Ishikawa (cell line): ENCODE results near the gene PDE5A.

Experiments
- CEBPB ChIP-seq: IDR thresholded peaks from 2 replicates; pipeline ENCODE4 v1.6.1; 2012
- CREB1 ChIP-seq: IDR thresholded peaks from 2 replicates; pipeline ENCODE4 v1.6.1; 2012; ENCODE audit warnings: low read depth
- EGR1 ChIP-seq: IDR thresholded peaks from 2 replicates; pipeline ENCODE4 v1.6.1; 2012
- EP300 ChIP-seq: IDR thresholded peaks from 2 replicates; pipeline ENCODE4 v1.6.1; 2012; ENCODE audit warnings: borderline replicate concordance
- FOXM1 ChIP-seq: IDR thresholded peaks from 2 replicates; pipeline ENCODE4 v1.6.1; 2012; ENCODE audit warnings: low read depth, borderline replicate concordance
- NFIC ChIP-seq: IDR thresholded peaks from 2 replicates; pipeline ENCODE4 v1.6.1; 2012
- RAD21 ChIP-seq: IDR thresholded peaks from 2 replicates; pipeline ENCODE4 v1.6.1; 2012; ENCODE audit warnings: low read depth
- REST ChIP-seq: IDR thresholded peaks from 2 replicates; pipeline ENCODE4 v1.6.1; 2012; ENCODE audit warnings: low read depth, mild to moderate bottlenecking
- TAF1 ChIP-seq: IDR thresholded peaks from 2 replicates; pipeline ENCODE4 v1.6.1; 2012; ENCODE audit warnings: low read depth, mild to moderate bottlenecking
- TCF12 ChIP-seq: IDR thresholded peaks from 2 replicates; pipeline ENCODE4 v1.6.1; 2012; ENCODE audit warnings: low read depth
- TEAD4 ChIP-seq: IDR thresholded peaks from 2 replicates; pipeline ENCODE4 v1.6.1; 2012
- YY1 ChIP-seq: IDR thresholded peaks from 2 replicates; pipeline ENCODE4 v1.6.1; 2012; ENCODE audit warnings: low read depth
- ZBTB7A ChIP-seq: IDR thresholded peaks from 2 replicates; pipeline ENCODE4 v1.6.1; 2012; ENCODE audit warnings: low read depth
- TF ChIP-seq, protein P1 (sequence below): IDR thresholded peaks from 2 replicates; pipeline ENCODE4 v1.6.1; 2012
- TF ChIP-seq, protein P2 (sequence below): IDR thresholded peaks from 2 replicates; pipeline ENCODE4 v1.6.1; 2012

Gene PDE5A

GRCh38 chr4:119581190-119581873 lies 47.3 kb downstream of the PDE5A start:
- no peak for TF ChIP-seq EP300
- TF ChIP-seq NFIC = no peak
- no peak for TF ChIP-seq ZBTB7A

DNA sequence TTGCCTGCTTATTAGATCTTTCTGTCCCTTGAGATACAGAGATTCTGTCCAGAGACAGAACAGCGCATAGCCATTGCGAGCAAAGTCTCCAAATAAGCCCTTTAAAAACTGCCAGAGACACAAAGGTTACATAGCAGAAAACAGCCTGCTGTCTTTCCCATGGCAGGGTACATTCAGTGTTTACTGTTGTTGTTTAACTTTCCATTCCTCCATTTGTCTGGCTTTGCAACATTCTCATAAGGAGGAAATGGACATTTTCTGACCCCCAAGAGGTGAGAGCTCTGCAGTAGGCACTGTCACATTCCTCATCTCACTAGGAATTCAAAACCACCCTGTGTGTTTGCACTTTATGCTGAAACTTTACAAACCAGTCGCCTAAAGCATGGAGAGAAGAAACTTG lies 48.3 kb downstream of the PDE5A start:
- TF ChIP-seq EP300 (no peak), FOXM1 (no peak), EGR1 (no peak), TEAD4 (no peak), CEBPB (no peak), CREB1 (no peak), TAF1 (no peak), TCF12 (no peak), RAD21 (no peak), YY1 (no peak), ZBTB7A (no peak), NFIC (no peak), REST (no peak)
- TF ChIP-seq, protein P1, sequence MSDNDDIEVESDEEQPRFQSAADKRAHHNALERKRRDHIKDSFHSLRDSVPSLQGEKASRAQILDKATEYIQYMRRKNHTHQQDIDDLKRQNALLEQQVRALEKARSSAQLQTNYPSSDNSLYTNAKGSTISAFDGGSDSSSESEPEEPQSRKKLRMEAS = no peak
- TF ChIP-seq, protein P2, sequence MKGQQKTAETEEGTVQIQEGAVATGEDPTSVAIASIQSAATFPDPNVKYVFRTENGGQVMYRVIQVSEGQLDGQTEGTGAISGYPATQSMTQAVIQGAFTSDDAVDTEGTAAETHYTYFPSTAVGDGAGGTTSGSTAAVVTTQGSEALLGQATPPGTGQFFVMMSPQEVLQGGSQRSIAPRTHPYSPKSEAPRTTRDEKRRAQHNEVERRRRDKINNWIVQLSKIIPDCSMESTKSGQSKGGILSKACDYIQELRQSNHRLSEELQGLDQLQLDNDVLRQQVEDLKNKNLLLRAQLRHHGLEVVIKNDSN = no peak

GRCh38 chr4:119579823-119580222 lies 48.8 kb downstream of the PDE5A start:
- TF ChIP-seq REST (no peak), CEBPB (no peak), RAD21 (no peak), TEAD4 (no peak), ZBTB7A (no peak), EP300 (no peak), TAF1 (no peak), YY1 (no peak), NFIC (no peak), CREB1 (no peak), EGR1 (no peak), TCF12 (no peak)
- TF ChIP-seq, protein P1 = no peak
- TF ChIP-seq, protein P2 = no peak

DNA sequence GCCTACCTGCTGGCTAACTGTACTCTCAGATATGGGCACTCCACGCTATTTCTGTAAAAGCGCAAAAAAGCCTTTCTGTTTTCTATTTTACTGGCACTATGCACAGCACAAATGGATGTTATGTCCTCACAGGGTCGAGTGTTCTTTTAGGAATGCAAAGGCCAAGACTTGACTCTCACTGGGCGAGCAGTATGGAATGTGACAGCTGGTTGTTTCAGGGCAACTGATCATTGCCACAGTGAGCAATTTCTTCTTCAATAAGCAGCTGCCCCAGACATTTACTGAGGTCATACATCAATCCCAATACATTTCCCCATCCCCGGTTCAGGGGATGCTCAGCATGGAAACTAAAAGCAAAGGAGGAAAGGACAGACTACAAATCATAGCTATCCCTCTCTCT lies 58.2 kb downstream of the PDE5A start:
- TF ChIP-seq, protein P1 = no peak
- no peak for TF ChIP-seq CEBPB
- no peak for TF ChIP-seq ZBTB7A
- TF ChIP-seq EP300 = no peak
- no peak for TF ChIP-seq YY1
- TF ChIP-seq FOXM1 = no peak
- no peak for TF ChIP-seq NFIC
- TF ChIP-seq TCF12 = no peak
- no peak for TF ChIP-seq REST
- no peak for TF ChIP-seq RAD21
- TF ChIP-seq, protein P2 = no peak
- TF ChIP-seq CREB1 = no peak
- TF ChIP-seq EGR1 = no peak
- no peak for TF ChIP-seq TEAD4
